ENCODE data around the gene FRMD5. TPM values are rescaled to one million over a fixed set of nuclear protein-coding genes. Genes with fewer than 3 reads are reported as not detected.

The FRMD5 gene
- total and polyA plus RNA-seq, 2 donors (not counting 1 experiment from before 2014, with no cell fraction given): 1.9 to 4.3 TPM

DNA sequence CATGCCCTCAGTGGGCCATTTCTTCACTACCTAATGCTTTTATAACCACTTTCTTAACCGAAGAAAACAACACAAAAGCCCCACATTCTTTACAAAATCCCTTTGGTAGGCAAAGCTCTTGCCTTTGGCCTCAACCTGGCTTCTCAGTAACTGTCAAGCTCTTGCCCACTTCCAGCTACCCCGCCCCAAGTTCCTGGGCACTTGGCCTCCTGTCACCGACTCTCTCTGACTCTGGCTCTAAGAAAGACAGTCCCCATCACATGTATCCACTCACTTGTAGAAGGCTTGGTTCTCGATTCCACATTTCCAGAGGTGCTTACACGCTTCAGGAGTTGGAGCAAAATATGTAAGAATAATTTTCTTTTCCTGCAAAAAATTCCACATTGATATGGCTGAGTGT, 307.2 kb downstream of the FRMD5 start:
- Histone ChIP-seq H4K20me1 (ENCODE audit: control insufficient read depth, extremely low read depth, insufficient read depth, low read length) (no peaks in the 10 kb centered on the region), H3K27ac (ENCODE audit: insufficient read depth, low read length) (no peak overlapping the region), H3K9me3 (ENCODE audit: control insufficient read depth, insufficient read depth, low read depth, low read length) (no peaks in the 10 kb centered on the region), H3K79me2 (ENCODE audit: control insufficient read depth, insufficient read depth, low read length) (no peaks in the 10 kb centered on the region), H3K4me2 (ENCODE audit: extremely low read depth, insufficient read depth, low read length) (no peak overlapping the region), H3K4me1 (ENCODE audit: control insufficient read depth, extremely low read depth, insufficient read depth, low read length) (no peaks in the 10 kb centered on the region), H3K9ac (ENCODE audit: insufficient read depth, low read length) (no peak overlapping the region), H2AFZ (ENCODE audit: low read length) (no peak overlapping the region), H3K36me3 (ENCODE audit: control insufficient read depth, insufficient read depth, low read length) (peaks cover 3% of the 10 kb centered on the region), H3K4me3 (replicated peaks in 1 of 4; ENCODE audit: control extremely low read depth in 1 of 4, insufficient read depth in 1 of 4, low read depth in 3 of 4, low read length in 4 of 4) (no peak overlapping the region), H3K27me3 (ENCODE audit: control insufficient read depth, insufficient read depth, low read length) (no peaks in the 10 kb centered on the region)
- DNase-seq (ENCODE audit: low read depth in 2 of 2): no peak
- TF ChIP-seq CTCF (conservative IDR thresholded peaks at IDR 0.05 in 1 of 2, IDR thresholded peaks at IDR 0.05 in 1 of 2; ENCODE audit: low read depth in 1 of 2, low read length in 2 of 2) (no peak), EZH2 (IDR thresholded peaks at IDR 0.05; ENCODE audit: low read length, missing control alignments) (no peak)

DNA sequence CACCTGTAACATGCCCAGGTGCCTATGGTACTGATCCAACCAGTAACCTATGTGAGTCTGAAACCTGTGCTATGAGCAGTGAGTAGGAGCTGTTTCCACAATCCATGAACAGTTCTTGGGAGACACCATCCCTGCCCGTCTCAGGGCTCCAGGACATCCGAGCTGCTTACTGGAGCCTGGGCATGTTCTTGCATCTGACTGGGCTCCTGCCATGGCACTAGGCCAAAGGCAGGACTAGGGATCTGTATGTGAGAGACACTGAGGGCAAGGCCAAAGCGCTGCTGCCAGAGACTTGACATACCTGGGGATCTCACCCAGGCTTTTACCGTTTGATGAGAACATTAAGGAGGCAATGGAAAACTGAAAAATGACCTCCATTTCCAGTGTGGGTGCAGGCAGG, 308.5 kb downstream of the FRMD5 start:
- TF ChIP-seq EZH2 (IDR thresholded peaks at IDR 0.05; ENCODE audit: low read length, missing control alignments) (no peak), CTCF (conservative IDR thresholded peaks at IDR 0.05 in 1 of 2, IDR thresholded peaks at IDR 0.05 in 1 of 2; ENCODE audit: low read depth in 1 of 2, low read length in 2 of 2) (no peak)
- Histone ChIP-seq H3K4me3 (replicated peaks in 1 of 4; ENCODE audit: control extremely low read depth in 1 of 4, insufficient read depth in 1 of 4, low read depth in 3 of 4, low read length in 4 of 4) (no peak overlapping the region), H3K4me2 (ENCODE audit: extremely low read depth, insufficient read depth, low read length) (no peak overlapping the region), H3K36me3 (ENCODE audit: control insufficient read depth, insufficient read depth, low read length) (peaks cover 3% of the 10 kb centered on the region), H3K4me1 (ENCODE audit: control insufficient read depth, extremely low read depth, insufficient read depth, low read length) (no peaks in the 10 kb centered on the region), H3K9me3 (ENCODE audit: control insufficient read depth, insufficient read depth, low read depth, low read length) (no peaks in the 10 kb centered on the region), H3K79me2 (ENCODE audit: control insufficient read depth, insufficient read depth, low read length) (no peaks in the 10 kb centered on the region), H4K20me1 (ENCODE audit: control insufficient read depth, extremely low read depth, insufficient read depth, low read length) (no peaks in the 10 kb centered on the region), H3K27ac (ENCODE audit: insufficient read depth, low read length) (no peak overlapping the region), H3K9ac (ENCODE audit: insufficient read depth, low read length) (no peak overlapping the region), H2AFZ (ENCODE audit: low read length) (no peak overlapping the region), H3K27me3 (ENCODE audit: control insufficient read depth, insufficient read depth, low read length) (no peaks in the 10 kb centered on the region)
- DNase-seq (ENCODE audit: low read depth in 2 of 2): no peak

GRCh38 chr15:43883571-43883970, 311.5 kb downstream of the FRMD5 start:
- no peak for TF ChIP-seq EZH2 (IDR thresholded peaks at IDR 0.05; ENCODE audit: low read length, missing control alignments)
- no peak for TF ChIP-seq CTCF (conservative IDR thresholded peaks at IDR 0.05 in 1 of 2, IDR thresholded peaks at IDR 0.05 in 1 of 2; ENCODE audit: low read depth in 1 of 2, low read length in 2 of 2)
- Histone ChIP-seq H3K27ac (ENCODE audit: insufficient read depth, low read length) (no peak overlapping the region), H4K20me1 (ENCODE audit: control insufficient read depth, extremely low read depth, insufficient read depth, low read length) (no peaks in the 10 kb centered on the region), H2AFZ (ENCODE audit: low read length) (no peak overlapping the region), H3K9ac (ENCODE audit: insufficient read depth, low read length) (no peak overlapping the region), H3K4me3 (replicated peaks in 1 of 4; ENCODE audit: control extremely low read depth in 1 of 4, insufficient read depth in 1 of 4, low read depth in 3 of 4, low read length in 4 of 4) (no peak overlapping the region), H3K27me3 (ENCODE audit: control insufficient read depth, insufficient read depth, low read length) (no peaks in the 10 kb centered on the region), H3K4me1 (ENCODE audit: control insufficient read depth, extremely low read depth, insufficient read depth, low read length) (no peaks in the 10 kb centered on the region), H3K36me3 (ENCODE audit: control insufficient read depth, insufficient read depth, low read length) (peaks cover 3% of the 10 kb centered on the region), H3K79me2 (ENCODE audit: control insufficient read depth, insufficient read depth, low read length) (no peaks in the 10 kb centered on the region), H3K4me2 (ENCODE audit: extremely low read depth, insufficient read depth, low read length) (no peak overlapping the region), H3K9me3 (ENCODE audit: control insufficient read depth, insufficient read depth, low read depth, low read length) (no peaks in the 10 kb centered on the region)
- DNase-seq (ENCODE audit: low read depth in 2 of 2): no peak

All from fibroblast of lung (primary cell).